Stomach (tissue), 4 donors: Measurements from ENCODE around the gene HARS1.

ENCODE experiments used
- CTCF ChIP-seq, 7 experiments: fragments of 450-650 bp in 4 of 7; fragments of 200-600 bp in 3 of 7; sonication (generic) in 3 of 7; IDR thresholded peaks; one replicate each; pipeline ENCODE4 v1.5.1; 2016 to 2019; ENCODE audit warnings: antibody characterized with exemption in 7 of 7, control low read depth in 2 of 7, mild to moderate bottlenecking in 1 of 7
- EP300 ChIP-seq: sonication (generic); formaldehyde crosslinking; IDR thresholded peaks from one replicate; pipeline ENCODE4 v1.6.1; 2017; ENCODE audit warnings: antibody characterized with exemption
- POLR2A ChIP-seq, 4 donors: fragments of 450-650 bp; IDR thresholded peaks; one replicate each; pipeline ENCODE4 v1.6.1; 2016; ENCODE audit warnings: antibody characterized with exemption in 4 of 4, control low read depth in 2 of 4, mild to moderate bottlenecking in 1 of 4, moderate library complexity in 1 of 4

GRCh38 chr5:140694276-140694675 lies 3.1 kb upstream of the HARS1 start:
- TF ChIP-seq POLR2A (IDR thresholded peaks at IDR 0.05) (no peak), EP300 (no peak), CTCF (IDR thresholded peaks at IDR 0.05) (no peak)
